HEK293 (cell line): ENCODE data around the gene FYB1.

Experiments used
- CTCF ChIP-seq: fragments of 450-650 bp; formaldehyde crosslinking; IDR thresholded peaks from 2 replicates; pipeline ENCODE4 v1.5.1; 2016; ENCODE audit warnings: missing biosample characterization, missing genetic modification characterization
- FEZF1 ChIP-seq: fragments of 450-650 bp; formaldehyde crosslinking; IDR thresholded peaks from 2 replicates; pipeline ENCODE4 v1.5.1; 2016; ENCODE audit warnings: missing biosample characterization, missing genetic modification characterization
- REPIN1 ChIP-seq: fragments of 450-650 bp; formaldehyde crosslinking; IDR thresholded peaks from 2 replicates; pipeline ENCODE4 v1.5.1; 2017; ENCODE audit warnings: missing biosample characterization, missing genetic modification characterization, low read depth
- REST ChIP-seq: fragments of 450-650 bp; formaldehyde crosslinking; IDR thresholded peaks from 2 replicates; pipeline ENCODE4 v1.5.1; 2016; ENCODE audit warnings: missing biosample characterization, missing genetic modification characterization
- ZEB2 ChIP-seq: fragments of 450-650 bp; formaldehyde crosslinking; IDR thresholded peaks from 2 replicates; pipeline ENCODE4 v1.5.1; 2016; ENCODE audit warnings: missing biosample characterization, missing genetic modification characterization
- ZNF19 ChIP-seq: fragments of 450-650 bp; formaldehyde crosslinking; IDR thresholded peaks from 2 replicates; pipeline ENCODE4; 2016; ENCODE audit warnings: missing biosample characterization, missing genetic modification characterization, low read depth
- ZNF335 ChIP-seq: fragments of 450-650 bp; formaldehyde crosslinking; conservative IDR thresholded peaks from 2 replicates; pipeline ENCODE4 v1.5.1; 2016; ENCODE audit warnings: missing biosample characterization, missing genetic modification characterization
- ZNF354C ChIP-seq: fragments of 450-650 bp; formaldehyde crosslinking; IDR thresholded peaks from 2 replicates; pipeline ENCODE4 v1.5.1; 2016; ENCODE audit warnings: missing biosample characterization, missing genetic modification characterization, low read depth, borderline replicate concordance
- ZNF544 ChIP-seq: fragments of 450-650 bp; formaldehyde crosslinking; IDR thresholded peaks from 2 replicates; pipeline ENCODE4 v1.5.0; 2017; ENCODE audit warnings: missing biosample characterization, missing genetic modification characterization
- TF ChIP-seq, protein P1 (sequence below): fragments of 450-650 bp; formaldehyde crosslinking; IDR thresholded peaks from 2 replicates; pipeline ENCODE4 v1.5.1; 2016; ENCODE audit warnings: missing biosample characterization, missing genetic modification characterization

DNA sequence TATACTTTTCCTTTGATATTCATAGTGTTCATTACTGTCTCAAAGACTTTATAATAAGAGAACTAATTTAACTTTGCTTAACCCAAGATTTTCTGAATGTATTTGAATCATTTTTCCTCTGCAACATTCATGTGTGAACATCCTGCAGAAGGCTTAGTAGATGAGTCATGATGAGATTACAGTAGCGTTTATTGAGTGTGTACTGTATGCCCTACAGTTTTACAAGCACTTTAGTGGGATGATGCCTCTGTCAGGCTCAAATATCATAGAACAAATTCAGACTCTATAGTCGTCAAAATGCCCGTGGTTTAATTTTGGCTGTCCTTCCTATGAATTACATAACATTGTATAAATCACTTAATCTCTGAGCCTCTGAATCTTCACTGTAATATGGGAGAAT lies 41.2 kb downstream of the FYB1 start:
- no peak for TF ChIP-seq ZNF354C (tag by site-specific recombination)
- no peak for TF ChIP-seq ZNF19 (tag by site-specific recombination)
- TF ChIP-seq CTCF (tag by site-specific recombination) = no peak
- TF ChIP-seq ZNF335 = no peak
- TF ChIP-seq REPIN1 = no peak
- no peak for TF ChIP-seq FEZF1 (tag by site-specific recombination)
- TF ChIP-seq ZNF544 (tag by site-specific recombination) = no peak
- TF ChIP-seq REST = no peak
- TF ChIP-seq, protein P1, sequence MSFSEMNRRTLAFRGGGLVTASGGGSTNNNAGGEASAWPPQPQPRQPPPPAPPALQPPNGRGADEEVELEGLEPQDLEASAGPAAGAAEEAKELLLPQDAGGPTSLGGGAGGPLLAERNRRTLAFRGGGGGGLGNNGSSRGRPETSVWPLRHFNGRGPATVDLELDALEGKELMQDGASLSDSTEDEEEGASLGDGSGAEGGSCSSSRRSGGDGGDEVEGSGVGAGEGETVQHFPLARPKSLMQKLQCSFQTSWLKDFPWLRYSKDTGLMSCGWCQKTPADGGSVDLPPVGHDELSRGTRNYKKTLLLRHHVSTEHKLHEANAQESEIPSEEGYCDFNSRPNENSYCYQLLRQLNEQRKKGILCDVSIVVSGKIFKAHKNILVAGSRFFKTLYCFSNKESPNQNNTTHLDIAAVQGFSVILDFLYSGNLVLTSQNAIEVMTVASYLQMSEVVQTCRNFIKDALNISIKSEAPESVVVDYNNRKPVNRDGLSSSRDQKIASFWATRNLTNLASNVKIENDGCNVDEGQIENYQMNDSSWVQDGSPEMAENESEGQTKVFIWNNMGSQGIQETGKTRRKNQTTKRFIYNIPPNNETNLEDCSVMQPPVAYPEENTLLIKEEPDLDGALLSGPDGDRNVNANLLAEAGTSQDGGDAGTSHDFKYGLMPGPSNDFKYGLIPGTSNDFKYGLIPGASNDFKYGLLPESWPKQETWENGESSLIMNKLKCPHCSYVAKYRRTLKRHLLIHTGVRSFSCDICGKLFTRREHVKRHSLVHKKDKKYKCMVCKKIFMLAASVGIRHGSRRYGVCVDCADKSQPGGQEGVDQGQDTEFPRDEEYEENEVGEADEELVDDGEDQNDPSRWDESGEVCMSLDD (tag by site-specific recombination) = no peak
- no peak for TF ChIP-seq ZEB2 (tag by site-specific recombination)
